ENCODE results near the gene POLH.

DNA sequence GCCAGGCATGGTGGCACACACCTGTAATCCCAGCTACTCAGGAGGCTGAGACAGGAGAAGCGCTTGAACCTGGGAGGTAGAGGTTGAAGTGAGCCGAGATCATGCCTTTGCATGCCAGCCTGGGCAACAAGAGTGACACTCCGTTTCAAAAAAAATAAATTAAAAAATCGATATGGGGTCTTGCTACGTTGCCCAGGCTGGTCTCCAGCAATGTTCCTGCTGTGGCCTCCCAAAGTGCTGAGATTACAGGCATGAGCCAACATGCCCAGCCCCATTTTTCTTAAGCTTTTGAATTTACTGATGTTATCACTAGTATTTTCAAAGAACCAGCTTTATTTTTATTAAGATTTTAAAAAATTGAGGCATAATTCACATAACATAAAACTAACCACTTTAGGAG lies 35.5 kb upstream of the POLH start:
- TF ChIP-seq POLR2A (IDR thresholded peaks at IDR 0.05; ENCODE audit: low read depth, low read length) (no peak), POLR2AphosphoS5 (IDR thresholded peaks at IDR 0.05; ENCODE audit: low read depth, low read length) (no peak), TAF1 (IDR thresholded peaks at IDR 0.05; ENCODE audit: low read depth, low read length) (no peak), PAX5 (IDR thresholded peaks at IDR 0.05; ENCODE audit: insufficient read depth, low read length, severe bottlenecking) (no peak), SPI1 (IDR thresholded peaks at IDR 0.05; ENCODE audit: low read depth, low read length) (no peak)

Measured in GM12891 (cell line).